Measurements from ENCODE around the gene DAPK1.

DAPK1 gene

GRCh38 chr9:87682085-87682484, 184.4 kb downstream of the DAPK1 start:
- H3K79me2 ChIP-seq (ENCODE audit: control insufficient read depth, low read length): no peaks in the 10 kb centered on the region
- no peaks in the 10 kb centered on the region for H3K9me3 ChIP-seq (ENCODE audit: control insufficient read depth, insufficient read depth, low read length)
- no peaks in the 10 kb centered on the region for H3K27me3 ChIP-seq (ENCODE audit: control insufficient read depth, low read length)
- H3K4me1 ChIP-seq (ENCODE audit: control insufficient read depth, low read length): no peaks in the 10 kb centered on the region
- H4K20me1 ChIP-seq (ENCODE audit: control insufficient read depth, insufficient read depth, low read depth, low read length): no peaks in the 10 kb centered on the region
- no peak overlapping the region for H3K27ac ChIP-seq (ENCODE audit: low read depth, low read length)
- TF ChIP-seq CTCF (IDR thresholded peaks at IDR 0.05; ENCODE audit: low read depth, low read length, poor library complexity, severe bottlenecking): no peak
- TF ChIP-seq EZH2phosphoT487 (IDR thresholded peaks at IDR 0.05; ENCODE audit: borderline replicate concordance, low read length): no peak
- H3K9me2 ChIP-seq (replicated peaks; ENCODE audit: control insufficient read depth, low read length): no peaks in the 10 kb centered on the region
- no peak overlapping the region for H3K4me3 ChIP-seq (ENCODE audit: low read length)
- H3F3A ChIP-seq (ENCODE audit: control insufficient read depth, insufficient read depth): no peaks in the 10 kb centered on the region
- no peaks in the 10 kb centered on the region for H3K36me3 ChIP-seq (ENCODE audit: control insufficient read depth, low read length)
- no peak overlapping the region for H3K4me2 ChIP-seq (ENCODE audit: low read length)

GRCh38 chr9:87682618-87683017, 185.0 kb downstream of the DAPK1 start:
- no peaks in the 10 kb centered on the region for H3K36me3 ChIP-seq (ENCODE audit: control insufficient read depth, low read length)
- H3K9me2 ChIP-seq (replicated peaks; ENCODE audit: control insufficient read depth, low read length): no peaks in the 10 kb centered on the region
- no peak overlapping the region for H3K4me3 ChIP-seq (ENCODE audit: low read length)
- no peak for TF ChIP-seq CTCF (IDR thresholded peaks at IDR 0.05; ENCODE audit: low read depth, low read length, poor library complexity, severe bottlenecking)
- H3K79me2 ChIP-seq (ENCODE audit: control insufficient read depth, low read length): no peaks in the 10 kb centered on the region
- H3K4me1 ChIP-seq (ENCODE audit: control insufficient read depth, low read length): no peaks in the 10 kb centered on the region
- H4K20me1 ChIP-seq (ENCODE audit: control insufficient read depth, insufficient read depth, low read depth, low read length): no peaks in the 10 kb centered on the region
- H3F3A ChIP-seq (ENCODE audit: control insufficient read depth, insufficient read depth): no peaks in the 10 kb centered on the region
- no peaks in the 10 kb centered on the region for H3K9me3 ChIP-seq (ENCODE audit: control insufficient read depth, insufficient read depth, low read length)
- H3K27ac ChIP-seq (ENCODE audit: low read depth, low read length): no peak overlapping the region
- no peaks in the 10 kb centered on the region for H3K27me3 ChIP-seq (ENCODE audit: control insufficient read depth, low read length)
- no peak overlapping the region for H3K4me2 ChIP-seq (ENCODE audit: low read length)

GRCh38 chr9:87683751-87684626, 186.3 kb downstream of the DAPK1 start:
- Histone ChIP-seq H3K36me3 (ENCODE audit: control insufficient read depth, low read length) (no peaks in the 10 kb centered on the region), H3K27me3 (ENCODE audit: control insufficient read depth, low read length) (no peaks in the 10 kb centered on the region), H3K27ac (ENCODE audit: low read depth, low read length) (no peak overlapping the region)

More at GRCh38 chr9:87683751-87684626, 186.3 kb downstream of the DAPK1 start:
- H3K79me2 ChIP-seq (ENCODE audit: control insufficient read depth, low read length): no peaks in the 10 kb centered on the region
- H3K9me2 ChIP-seq (replicated peaks; ENCODE audit: control insufficient read depth, low read length): no peaks in the 10 kb centered on the region
- no peaks in the 10 kb centered on the region for H4K20me1 ChIP-seq (ENCODE audit: control insufficient read depth, insufficient read depth, low read depth, low read length)
- TF ChIP-seq CTCF (IDR thresholded peaks at IDR 0.05; ENCODE audit: low read depth, low read length, poor library complexity, severe bottlenecking) (no peak), EZH2phosphoT487 (IDR thresholded peaks at IDR 0.05; ENCODE audit: borderline replicate concordance, low read length) (no peak)
- H3K4me3 ChIP-seq (ENCODE audit: low read length): no peak overlapping the region
- no peaks in the 10 kb centered on the region for H3K4me1 ChIP-seq (ENCODE audit: control insufficient read depth, low read length)
- no peaks in the 10 kb centered on the region for H3F3A ChIP-seq (ENCODE audit: control insufficient read depth, insufficient read depth)
- no peaks in the 10 kb centered on the region for H3K9me3 ChIP-seq (ENCODE audit: control insufficient read depth, insufficient read depth, low read length)
- no peak overlapping the region for H3K4me2 ChIP-seq (ENCODE audit: low read length)
